22Rv1 (cell line): ENCODE results near the gene NEDD4.
"Not testable (repeated sequence)": the region's sequence is repeated elsewhere in the genome, so short reads cannot be mapped to it uniquely, and the experiment has no call there.

ENCODE experiments used
- CTCF ChIP-seq: fragments of 450-650 bp; IDR thresholded peaks from 2 replicates; pipeline ENCODE4 v1.5.1; 2017; ENCODE audit warnings: mild to moderate bottlenecking
- ZFX ChIP-seq: fragments of 450-650 bp; IDR thresholded peaks from 2 replicates; pipeline ENCODE4 v1.6.1; 2017; ENCODE audit warnings: antibody characterized with exemption, borderline replicate concordance

GRCh38 chr15:56006371-56006770 lies 13.0 kb upstream of the NEDD4 start:
- TF ChIP-seq CTCF, ZFX: not testable (repeated sequence)
